ENCODE measurements around the gene PPP6R3. TPM values are rescaled to one million over a fixed set of nuclear protein-coding genes. Genes with fewer than 3 reads are reported as not detected.

PPP6R3 gene
- total and polyA plus RNA-seq, 2 donors (not counting 3 experiments of a cell fraction or from before 2014, with no cell fraction given) = 31.7 to 98.8 TPM

GRCh38 chr11:68527585-68527984, 67.0 kb downstream of the PPP6R3 start:
- no peak overlapping the region for H2AFZ ChIP-seq (ENCODE audit: low read depth, low read length)
- no peak overlapping the region for H3K27ac ChIP-seq (ENCODE audit: insufficient read depth, low read depth, low read length)
- H3K4me2 ChIP-seq (ENCODE audit: insufficient read depth, low read length) = no peak overlapping the region
- CTCF ChIA-PET = no interaction called here
- H4K20me1 ChIP-seq (replicated peaks; ENCODE audit: control insufficient read depth, extremely low read depth, insufficient read depth, low read length) = peaks cover 5% of the 10 kb centered on the region
- DNase-seq (ENCODE audit: low read depth, low spot score) = no peak
- H3K4me1 ChIP-seq (ENCODE audit: control insufficient read depth, extremely low read depth, insufficient read depth, low read length) = peaks cover 41% of the 10 kb centered on the region
- no peak for TF ChIP-seq GATA2 (IDR thresholded peaks at IDR 0.05; ENCODE audit: insufficient read depth, insufficient read length, low read depth, low read length)
- no peak for TF ChIP-seq JUN (IDR thresholded peaks at IDR 0.05; ENCODE audit: borderline replicate concordance, insufficient read depth, insufficient read length, low read depth)
- TF ChIP-seq, protein P1, sequence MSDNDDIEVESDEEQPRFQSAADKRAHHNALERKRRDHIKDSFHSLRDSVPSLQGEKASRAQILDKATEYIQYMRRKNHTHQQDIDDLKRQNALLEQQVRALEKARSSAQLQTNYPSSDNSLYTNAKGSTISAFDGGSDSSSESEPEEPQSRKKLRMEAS (IDR thresholded peaks at IDR 0.05; ENCODE audit: insufficient read depth, insufficient read length) = no peak
- TF ChIP-seq, protein P2, sequence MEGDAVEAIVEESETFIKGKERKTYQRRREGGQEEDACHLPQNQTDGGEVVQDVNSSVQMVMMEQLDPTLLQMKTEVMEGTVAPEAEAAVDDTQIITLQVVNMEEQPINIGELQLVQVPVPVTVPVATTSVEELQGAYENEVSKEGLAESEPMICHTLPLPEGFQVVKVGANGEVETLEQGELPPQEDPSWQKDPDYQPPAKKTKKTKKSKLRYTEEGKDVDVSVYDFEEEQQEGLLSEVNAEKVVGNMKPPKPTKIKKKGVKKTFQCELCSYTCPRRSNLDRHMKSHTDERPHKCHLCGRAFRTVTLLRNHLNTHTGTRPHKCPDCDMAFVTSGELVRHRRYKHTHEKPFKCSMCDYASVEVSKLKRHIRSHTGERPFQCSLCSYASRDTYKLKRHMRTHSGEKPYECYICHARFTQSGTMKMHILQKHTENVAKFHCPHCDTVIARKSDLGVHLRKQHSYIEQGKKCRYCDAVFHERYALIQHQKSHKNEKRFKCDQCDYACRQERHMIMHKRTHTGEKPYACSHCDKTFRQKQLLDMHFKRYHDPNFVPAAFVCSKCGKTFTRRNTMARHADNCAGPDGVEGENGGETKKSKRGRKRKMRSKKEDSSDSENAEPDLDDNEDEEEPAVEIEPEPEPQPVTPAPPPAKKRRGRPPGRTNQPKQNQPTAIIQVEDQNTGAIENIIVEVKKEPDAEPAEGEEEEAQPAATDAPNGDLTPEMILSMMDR (IDR thresholded peaks at IDR 0.05; ENCODE audit: extremely low read depth in 1 of 2, insufficient read depth in 1 of 2, low read depth in 1 of 2, low read length in 2 of 2) = no peak
- TF ChIP-seq EZH2 (IDR thresholded peaks at IDR 0.05; ENCODE audit: borderline replicate concordance, low read depth, low read length, severe bottlenecking) = no peak
- TF ChIP-seq POLR2AphosphoS5 (IDR thresholded peaks at IDR 0.05; ENCODE audit: insufficient read depth, low read depth, low read length) = no peak
- POLR2A ChIA-PET = interaction anchor here (0.6 kb wide), 1 partner anchor 39 kb away, joined by 3 read pairs; no protein-coding TSS in a partner anchor
- H3K36me3 ChIP-seq (ENCODE audit: control insufficient read depth in 2 of 2, extremely low read depth in 1 of 2, insufficient read depth in 2 of 2, low read length in 2 of 2) = peaks cover 7 to 24% of the 10 kb centered on the region in 2 experiments
- H3K9ac ChIP-seq (replicated peaks; ENCODE audit: extremely low read depth, insufficient read depth, low read length) = no peak overlapping the region
- no peaks in the 10 kb centered on the region for H3K9me1 ChIP-seq (replicated peaks; ENCODE audit: control insufficient read depth, extremely low read depth, insufficient read depth, low read length)
- FAIRE-seq = no peak
- no peak overlapping the region for H3K4me3 ChIP-seq (replicated peaks in 1 of 3; ENCODE audit: insufficient read depth in 1 of 3, low read depth in 1 of 3, low read length in 3 of 3)
- intact Hi-C loops (cut with micrococcal nuclease) = no loop called here
- peaks cover 81% of the 10 kb centered on the region for H3K79me2 ChIP-seq (ENCODE audit: control insufficient read depth, insufficient read depth, low read length)
- H3K27me3 ChIP-seq (ENCODE audit: control insufficient read depth in 2 of 2, insufficient read depth in 2 of 2, low read length in 2 of 2) = no peaks in the 10 kb centered on the region
- BruUV-seq (replicated peaks) = no TSS peak
- H3K9me3 ChIP-seq (replicated peaks; ENCODE audit: control insufficient read depth, insufficient read depth, low read length) = no peaks in the 10 kb centered on the region
- dilution Hi-C loops (cut with MboI; ENCODE audit: extremely low pct_ligation_motif_present, low sequenced_read_pairs) = no loop called here

Data from endothelial cell of umbilical vein (primary cell).